Astrocyte (in vitro differentiated cells and primary cell): ENCODE results near the gene SLC9A9.

Source experiments
- CTCF ChIP-seq: IDR thresholded peaks from 2 replicates; pipeline ENCODE4 v1.5.1; 2011; ENCODE audit warnings: low read depth, mild to moderate bottlenecking, inconsistent platforms, low read length, moderate library complexity; ENCODE audit not compliant: insufficient read depth
- EZH2 ChIP-seq: IDR thresholded peaks from 2 replicates; pipeline ENCODE4 v1.6.1; 2012; ENCODE audit warnings: mild to moderate bottlenecking, low read length, inconsistent platforms; ENCODE audit not compliant: insufficient read depth

- no peak for TF ChIP-seq CTCF
- TF ChIP-seq EZH2 = no peak
These were observed 498.8 kb downstream of the SLC9A9 start for GRCh38 chr3:143349455-143349854.
